ENCODE data around the gene COL27A1.
A peak's percentile ranks its signal among the peaks of the same experiment; 100 is the strongest.

The COL27A1 gene

GRCh38 chr9:114284316-114285060 lies 129.2 kb downstream of the COL27A1 start:
- DNase-seq (ENCODE audit: low read depth in 1 of 2, low spot score in 1 of 2), result no peak

- DNase-seq (ENCODE audit: low read depth in 1 of 2, low spot score in 1 of 2), result no peak
Observed at GRCh38 chr9:114285166-114285867, 130.0 kb downstream of the COL27A1 start.

- no peak for DNase-seq (ENCODE audit: low read depth in 1 of 2, low spot score in 1 of 2)
Observed at GRCh38 chr9:114286146-114286679, 130.9 kb downstream of the COL27A1 start.

GRCh38 chr9:114287001-114287762 lies 131.8 kb downstream of the COL27A1 start:
- no peak for DNase-seq (ENCODE audit: low read depth in 1 of 2, low spot score in 1 of 2)

DNA sequence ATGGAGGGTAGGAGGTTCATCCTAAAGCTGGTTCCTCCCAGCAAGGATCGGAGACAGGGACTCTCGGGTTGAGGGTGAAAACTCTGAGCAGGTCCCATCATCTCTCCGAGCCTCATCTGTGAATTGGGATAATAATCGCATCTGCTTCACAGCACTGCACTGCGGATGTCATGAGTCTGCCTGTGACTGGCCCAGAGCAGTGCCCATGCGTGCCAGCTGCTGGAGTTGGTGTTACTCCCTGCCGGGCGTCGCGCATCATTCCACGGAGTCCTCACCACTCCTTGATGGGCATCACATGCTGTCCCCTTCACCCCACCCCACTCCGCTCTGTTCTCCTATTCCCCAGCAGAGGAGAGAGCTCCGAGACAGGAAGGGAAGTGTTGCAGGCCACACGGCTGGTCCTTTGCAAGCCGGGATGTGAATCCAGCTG lies 132.4 kb downstream of the COL27A1 start:
- no peak for DNase-seq (ENCODE audit: low read depth in 1 of 2, low spot score in 1 of 2)

DNA sequence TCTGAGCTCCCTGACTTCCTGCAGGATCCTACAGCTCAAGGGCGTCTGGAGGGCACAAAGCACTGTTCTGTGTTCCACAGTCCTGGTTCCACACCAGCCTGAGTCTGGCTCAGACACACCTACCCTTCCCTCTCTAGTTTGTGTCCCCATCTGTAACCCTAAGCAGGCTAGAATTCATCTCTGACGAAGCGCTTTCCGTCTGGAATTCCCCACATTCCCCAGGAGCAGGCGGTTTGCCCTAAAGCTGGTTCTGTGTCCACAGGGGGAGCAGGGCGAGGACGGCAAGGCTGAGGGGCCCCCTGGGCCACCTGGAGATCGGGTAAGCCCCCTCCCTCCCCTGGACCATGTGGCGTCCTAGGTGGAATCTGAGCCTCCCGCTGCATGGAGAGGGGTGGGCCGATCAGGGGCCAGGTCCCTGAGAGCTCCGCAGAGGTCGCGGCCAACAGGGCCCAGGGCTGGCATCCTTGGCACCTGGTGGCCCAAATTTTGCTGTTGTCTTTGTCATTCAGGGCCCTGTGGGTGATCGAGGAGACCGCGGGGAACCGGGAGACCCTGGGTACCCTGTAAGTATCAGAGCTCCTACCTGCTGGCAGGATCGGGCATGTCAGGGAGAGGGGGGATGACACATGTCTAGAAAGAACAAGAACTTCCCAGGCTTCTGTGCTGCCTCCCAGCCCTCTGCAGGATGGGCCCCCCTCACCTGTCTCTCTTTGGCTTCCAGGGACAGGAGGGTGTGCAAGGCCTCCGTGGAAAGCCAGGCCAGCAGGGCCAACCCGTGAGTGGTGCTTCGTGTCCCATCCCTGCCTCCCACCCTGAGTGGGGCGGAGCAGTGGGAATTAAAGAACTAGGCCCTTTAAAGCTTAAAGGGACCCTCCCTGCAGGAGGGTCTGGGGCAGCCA lies 133.1 kb downstream of the COL27A1 start:
- DNase-seq (ENCODE audit: low read depth in 1 of 2, low spot score in 1 of 2), result no peak

DNA sequence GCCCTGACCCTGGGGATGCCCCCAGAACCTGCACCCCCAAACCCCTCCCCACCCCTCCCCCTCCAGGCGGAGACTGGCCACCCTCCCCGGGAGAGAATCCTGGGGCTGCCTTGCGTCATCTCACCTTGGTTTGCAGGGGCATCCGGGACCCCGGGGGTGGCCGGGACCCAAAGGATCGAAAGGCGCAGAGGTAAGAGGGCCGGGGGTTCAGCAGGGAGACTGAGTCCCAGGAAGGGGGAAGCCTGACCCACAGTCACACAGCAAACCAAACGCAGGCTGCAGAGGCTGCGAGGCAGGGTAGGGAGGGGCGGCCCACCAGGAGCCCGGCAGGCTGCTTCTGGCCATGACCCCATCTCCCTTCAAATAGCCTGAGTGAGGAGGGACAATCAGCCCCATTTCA lies 133.8 kb downstream of the COL27A1 start:
- DNase-seq (ENCODE audit: low read depth in 1 of 2, low spot score in 1 of 2), result no peak

DNA sequence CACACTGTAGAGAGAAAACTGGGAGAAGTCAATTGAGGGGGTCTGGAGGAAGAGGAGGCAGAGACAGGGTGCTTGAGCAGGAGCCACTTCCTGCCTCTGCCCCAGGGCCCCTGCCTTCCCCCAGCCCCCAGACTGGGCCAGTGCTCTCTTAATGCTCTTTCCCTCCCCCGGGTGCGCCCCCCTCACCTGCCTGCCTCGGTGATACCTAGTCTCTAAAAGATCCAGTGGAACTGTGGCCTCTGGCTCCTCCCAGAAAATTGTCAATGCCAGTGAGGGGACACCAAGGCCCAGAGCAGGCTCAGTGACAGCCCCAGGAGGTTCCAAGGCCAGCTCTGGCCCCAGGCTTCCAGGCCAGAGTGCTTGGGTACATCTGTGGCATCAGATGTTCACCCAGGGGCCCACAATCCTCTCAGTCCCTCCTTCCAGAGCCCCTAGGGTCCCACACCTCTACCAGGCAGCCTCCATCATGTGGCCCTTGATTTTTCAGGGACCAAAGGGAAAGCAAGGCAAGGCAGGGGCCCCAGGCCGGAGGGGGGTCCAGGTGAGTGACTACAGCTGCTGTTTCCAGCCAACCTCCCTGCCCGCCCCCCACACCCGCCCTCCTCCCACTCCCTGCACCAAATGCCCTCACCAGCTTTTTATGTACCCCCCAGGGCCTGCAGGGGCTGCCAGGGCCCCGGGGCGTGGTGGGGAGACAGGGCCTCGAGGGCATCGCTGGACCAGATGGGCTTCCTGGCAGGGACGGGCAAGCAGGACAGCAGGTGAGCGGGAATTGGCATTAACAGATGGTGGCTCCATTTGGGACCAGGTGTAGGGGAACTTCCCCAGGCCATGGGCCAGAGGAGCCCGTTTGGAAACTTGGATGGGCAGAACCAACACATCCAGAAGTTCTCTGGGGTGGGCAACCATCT lies 134.5 kb downstream of the COL27A1 start:
- no peak for DNase-seq (ENCODE audit: low read depth in 1 of 2, low spot score in 1 of 2)

- no peak for DNase-seq (ENCODE audit: low read depth in 1 of 2, low spot score in 1 of 2)
Observed at GRCh38 chr9:114290561-114290986, 135.2 kb downstream of the COL27A1 start.

DNA sequence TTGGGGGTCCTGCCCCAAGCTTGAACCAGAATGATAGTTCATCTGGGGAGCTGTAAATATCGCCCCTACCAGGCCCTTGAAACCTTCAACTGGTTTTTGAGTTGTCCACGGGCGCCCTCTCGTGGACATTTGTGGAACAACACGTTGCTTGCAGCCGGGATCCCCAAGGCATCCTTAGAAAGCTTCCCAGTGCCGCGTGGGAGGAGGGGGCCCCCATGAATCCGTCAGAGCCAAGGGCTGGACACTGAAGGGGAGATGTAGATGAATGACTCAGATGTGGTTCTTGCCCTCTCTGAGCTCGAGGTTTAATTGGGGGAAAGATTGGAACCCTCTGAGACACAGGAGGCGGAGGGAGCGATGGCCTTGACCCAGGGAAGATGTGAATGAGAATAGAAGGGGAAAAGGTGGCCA lies 135.7 kb downstream of the COL27A1 start:
- peak; percentile 39 to 58 for DNase-seq (ENCODE audit: low read depth in 1 of 2, low spot score in 1 of 2)

- no peak for DNase-seq (ENCODE audit: low read depth in 1 of 2, low spot score in 1 of 2)
Observed at GRCh38 chr9:114291886-114292590, 136.7 kb downstream of the COL27A1 start.

- DNase-seq (ENCODE audit: low read depth in 1 of 2, low spot score in 1 of 2), result no peak
Observed at GRCh38 chr9:114294664-114295063, 139.3 kb downstream of the COL27A1 start.

DNA sequence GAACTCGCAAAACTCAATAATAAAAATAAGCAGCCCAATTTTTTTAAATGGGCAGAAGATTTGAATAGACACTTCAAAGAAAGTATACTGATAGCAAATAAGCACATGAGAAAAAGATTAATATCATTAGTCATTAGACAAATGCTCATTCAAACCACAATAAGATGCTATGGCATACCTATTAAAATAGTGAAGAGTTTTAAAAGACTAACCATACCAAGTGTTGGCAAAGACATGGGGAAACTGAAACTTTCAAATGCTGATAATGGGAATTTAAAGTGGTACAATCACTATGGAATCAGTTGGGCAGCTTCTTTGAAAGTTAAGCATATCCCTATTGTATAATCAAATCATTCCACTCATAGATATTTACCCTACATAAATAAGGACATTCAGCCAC lies 141.0 kb downstream of the COL27A1 start:
- no peak for DNase-seq (ENCODE audit: low read depth in 1 of 2, low spot score in 1 of 2)

DNA sequence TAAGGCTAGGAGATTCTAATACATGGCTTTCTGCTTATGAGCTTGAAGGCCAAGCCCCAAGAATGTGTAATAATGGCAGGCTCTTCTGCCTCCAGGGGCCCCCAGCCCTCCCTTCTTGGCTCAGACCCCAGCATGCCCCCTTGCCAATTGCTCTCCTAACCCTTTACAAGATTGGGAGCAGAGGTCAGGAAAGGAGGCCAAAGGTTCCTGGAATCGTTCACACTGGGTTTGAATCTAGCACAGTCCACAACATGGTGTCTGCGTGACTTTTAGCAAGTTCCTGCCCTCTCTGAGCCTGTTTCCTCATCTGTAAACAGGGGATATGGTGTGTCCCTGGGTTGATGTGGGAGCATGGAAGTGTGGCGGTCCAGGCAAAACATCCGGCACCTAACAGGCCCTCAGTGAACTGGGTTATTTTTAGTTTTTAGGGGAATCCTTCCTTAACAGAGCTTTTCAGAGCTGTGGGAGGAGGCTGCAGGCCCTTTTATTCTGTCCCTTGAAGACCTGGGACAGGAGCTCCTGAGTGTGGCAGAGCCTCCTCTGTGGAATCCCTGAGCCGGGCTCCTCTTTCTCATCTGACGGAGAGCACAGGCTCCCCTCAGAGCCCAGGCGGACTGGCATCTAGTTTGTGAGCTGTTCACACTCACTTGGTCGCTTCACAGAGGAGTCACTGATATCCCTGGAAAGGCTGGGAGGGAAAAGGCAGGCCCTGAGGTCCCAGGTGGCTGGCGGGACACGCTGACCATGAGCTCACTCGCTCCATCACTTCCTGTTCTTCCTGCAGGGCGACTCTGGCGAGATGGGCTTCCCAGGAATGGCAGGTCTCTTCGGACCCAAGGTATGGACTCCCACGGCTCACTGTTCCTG lies 144.2 kb downstream of the COL27A1 start:
- DNase-seq (ENCODE audit: low read depth in 1 of 2, low spot score in 1 of 2), result no peak

GRCh38 chr9:114300153-114300845 lies 145.0 kb downstream of the COL27A1 start:
- no peak for DNase-seq (ENCODE audit: low read depth in 1 of 2, low spot score in 1 of 2)

- DNase-seq (ENCODE audit: low read depth in 1 of 2, low spot score in 1 of 2), result no peak
Observed at GRCh38 chr9:114300846-114301797, 145.8 kb downstream of the COL27A1 start.

All from stimulated activated CD4-positive, alpha-beta T cell treated with anti-CD3 and anti-CD28 coated beads, Interleukin-15, amount 100 ng/mL, for 1 hour (primary cell).